Mucosa of gallbladder (tissue), 1 donor: ENCODE results near the gene TGM4. TPM values are rescaled to one million over a fixed set of nuclear protein-coding genes. Genes with fewer than 3 reads are reported as not detected.

Experiments used
- DNase-seq: peaks from one replicate; pipeline ENCODE4 v3.0.0-alpha.2; 2020; ENCODE audit warnings: low spot score
- total RNA-seq: library from RNA; stranded (reverse); gene quantifications from one replicate; pipeline ENCODE4 v1.2.1, GENCODE V29; 2021
- donor health status: DM: no; HTN: no; CAD: no.

TGM4 gene
- total RNA-seq, 1 donor from 2014 or later, result not detected

DNA sequence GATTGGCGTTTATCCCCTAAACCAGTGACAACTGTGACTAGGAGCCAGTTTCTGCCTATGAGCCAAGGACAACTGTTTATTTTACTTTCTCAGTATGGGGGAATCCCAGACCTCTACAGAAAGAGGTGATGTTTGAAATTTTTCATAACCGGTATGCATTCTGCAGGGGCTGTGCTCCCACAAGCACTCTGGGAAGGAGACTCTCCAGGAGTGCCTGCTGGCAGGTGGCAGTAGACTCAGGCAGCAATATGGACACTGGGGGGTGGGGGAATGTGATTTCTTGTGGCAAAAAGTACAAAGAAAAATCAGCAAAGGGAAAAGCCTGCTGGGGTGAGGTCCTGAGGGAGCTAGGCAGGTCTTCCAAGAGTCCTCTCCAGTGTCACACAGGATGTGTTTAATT, 5.9 kb downstream of the TGM4 start:
- no peak for DNase-seq

GRCh38 chr3:44883213-44883955, 9.0 kb downstream of the TGM4 start:
- no peak for DNase-seq

- DNase-seq, result no peak
Observed at GRCh38 chr3:44883999-44884431, 9.6 kb downstream of the TGM4 start.

- DNase-seq, result no peak
Observed at GRCh38 chr3:44885618-44886017, 11.2 kb downstream of the TGM4 start.

DNA sequence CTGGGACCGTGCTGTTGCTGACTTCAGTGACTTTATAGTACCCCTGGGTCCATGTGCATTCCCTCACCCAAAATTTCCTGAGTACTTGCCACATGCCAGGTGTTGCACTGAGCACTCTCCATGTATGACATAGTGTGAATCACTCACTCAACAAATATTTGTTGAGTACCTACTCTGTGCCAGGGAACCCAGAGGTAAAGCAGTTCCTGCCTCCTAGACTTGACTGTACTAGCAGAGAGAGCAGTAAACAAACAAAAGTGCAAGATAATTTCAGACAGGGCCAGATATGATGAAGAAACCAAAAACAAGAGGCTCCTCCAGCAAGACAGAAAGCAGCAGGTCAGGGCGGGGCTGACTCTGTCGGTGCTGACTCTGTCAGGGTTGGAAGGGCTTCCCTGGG, 12.2 kb downstream of the TGM4 start:
- no peak for DNase-seq

DNA sequence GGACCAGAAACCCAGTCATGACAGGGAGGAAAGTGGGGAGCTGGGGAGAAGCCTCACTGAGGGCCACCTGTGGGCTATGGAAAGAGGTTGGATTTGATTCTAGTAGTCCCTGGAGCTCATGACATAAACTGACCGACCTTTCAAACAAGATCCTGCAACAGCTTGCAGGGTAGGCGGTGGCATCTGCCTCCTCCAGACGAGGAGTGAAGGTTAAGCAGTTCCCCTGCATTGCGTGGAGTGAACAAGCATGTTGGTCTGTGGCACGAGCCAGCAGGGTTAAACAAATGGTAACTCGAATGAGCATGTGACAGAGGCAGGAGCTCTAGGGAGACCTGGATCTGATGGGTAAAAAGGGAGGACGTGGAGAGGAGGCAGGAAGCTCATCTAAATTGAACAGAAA, 12.7 kb downstream of the TGM4 start:
- DNase-seq, result no peak

- no peak for DNase-seq
Observed at GRCh38 chr3:44890258-44890657, 15.8 kb downstream of the TGM4 start.

DNA sequence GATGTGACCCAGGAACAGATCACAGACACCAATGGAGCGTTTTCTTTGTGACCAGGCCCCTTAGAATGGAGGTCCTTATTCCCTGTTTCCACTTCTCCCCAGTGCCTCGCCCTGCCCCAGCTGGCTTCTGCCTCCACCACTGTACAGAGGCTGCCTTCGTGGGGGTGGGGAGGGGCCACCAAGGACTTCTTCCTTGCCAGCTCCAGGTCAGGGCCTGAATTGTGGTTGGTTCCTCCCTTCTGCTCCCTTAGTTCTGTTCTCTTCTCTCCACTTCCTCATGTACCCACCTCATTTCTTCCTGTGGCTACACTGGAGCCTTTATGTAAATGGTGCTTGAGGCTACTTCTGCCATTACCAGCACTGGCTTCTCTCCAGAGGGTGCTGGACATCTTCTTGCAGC, 16.4 kb downstream of the TGM4 start:
- no peak for DNase-seq

- DNase-seq, result no peak
Observed at GRCh38 chr3:44892689-44893088, 18.3 kb downstream of the TGM4 start.

DNA sequence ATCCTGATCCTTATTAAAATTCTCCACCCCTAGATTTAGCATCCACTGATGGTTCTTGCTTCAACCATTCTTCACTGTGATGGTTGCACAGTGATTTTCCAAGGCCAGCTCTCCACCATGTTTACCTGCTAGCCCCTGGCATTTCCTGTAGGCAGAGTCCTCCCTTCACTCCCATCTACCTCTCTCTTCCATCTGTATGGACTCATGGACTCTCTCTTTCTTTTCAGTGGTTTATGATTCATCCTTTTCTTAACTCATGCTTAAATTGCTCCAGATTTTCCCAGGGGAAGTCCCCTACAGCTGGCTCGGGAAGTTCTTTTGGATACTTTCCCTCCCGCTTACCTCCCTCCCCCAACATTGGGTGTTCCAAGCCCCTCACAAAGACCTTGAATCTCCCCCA, 18.7 kb downstream of the TGM4 start:
- DNase-seq, result no peak

- DNase-seq, result no peak
Observed at GRCh38 chr3:44894485-44894884, 20.1 kb downstream of the TGM4 start.

- no peak for DNase-seq
Observed at GRCh38 chr3:44896440-44896839, 22.0 kb downstream of the TGM4 start.

DNA sequence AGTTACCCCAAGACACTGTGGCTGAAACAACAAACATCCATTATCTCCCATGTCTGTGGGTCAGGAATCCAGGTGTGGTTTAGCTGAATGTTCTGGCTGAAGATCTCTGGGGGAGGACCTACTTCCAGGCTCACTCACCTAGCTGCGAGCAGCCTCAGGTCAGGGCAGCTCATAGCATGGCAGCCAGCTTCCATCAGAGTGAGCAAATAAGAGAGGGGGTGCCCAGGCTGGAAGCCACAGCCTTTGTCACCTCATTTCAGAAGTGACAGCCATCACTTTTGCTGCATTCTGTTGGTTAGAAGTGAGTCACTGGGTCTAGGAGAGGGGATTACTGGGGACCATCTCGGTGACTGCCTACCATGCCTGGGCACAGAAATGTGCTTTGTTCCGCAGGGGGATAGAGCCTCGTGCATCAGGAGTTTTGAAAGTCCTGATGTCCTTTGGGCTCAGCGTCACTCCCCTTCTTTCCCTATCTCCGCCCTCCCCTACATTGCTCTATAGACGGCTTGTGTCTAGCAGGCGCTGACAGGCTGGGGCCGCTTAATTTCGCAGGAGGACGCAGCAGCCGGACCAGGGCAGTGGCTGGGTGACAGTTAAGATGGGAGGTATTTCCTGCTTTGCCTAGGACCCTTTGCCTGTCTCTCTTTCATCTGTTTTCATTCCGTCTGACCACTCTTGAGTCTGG, 25.4 kb downstream of the TGM4 start:
- DNase-seq, result no peak

DNA sequence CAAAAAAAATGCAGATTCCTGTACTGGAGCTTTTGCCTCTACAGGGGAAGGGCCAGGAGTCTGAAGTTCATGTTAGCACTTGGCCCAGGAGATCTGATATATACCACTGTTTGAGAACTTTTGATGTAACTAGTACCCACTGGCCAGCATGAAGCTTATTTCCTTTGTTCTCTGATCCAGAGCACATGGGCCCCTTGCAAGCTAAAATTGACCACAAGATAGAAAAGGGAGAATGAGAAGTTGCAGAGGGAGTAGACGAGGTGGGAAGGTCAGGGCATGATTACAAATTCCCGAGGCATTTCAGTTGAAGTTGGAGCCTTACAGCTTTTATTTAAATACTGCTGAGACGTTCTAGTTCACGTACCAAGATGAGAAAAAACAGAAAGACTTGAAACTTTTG, 28.2 kb downstream of the TGM4 start:
- DNase-seq, result no peak

DNA sequence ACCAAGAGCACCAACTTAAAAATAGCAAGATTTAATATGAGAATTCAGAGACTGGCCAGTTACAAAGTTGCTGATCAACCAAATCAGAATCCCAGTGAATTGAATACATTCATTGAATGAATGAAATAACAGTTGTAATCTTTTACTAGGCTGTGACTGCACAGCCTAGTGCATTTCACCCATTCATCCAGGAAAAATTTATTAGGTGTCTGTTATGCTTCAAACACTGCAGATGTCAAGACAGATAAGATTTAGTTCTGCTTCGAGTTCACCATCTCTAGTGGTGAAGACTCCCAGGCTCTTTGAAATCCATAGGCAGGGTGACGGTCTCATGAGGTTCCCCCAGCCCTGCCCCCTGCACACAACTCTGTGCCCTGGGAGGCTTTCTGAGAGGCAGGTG, 28.9 kb downstream of the TGM4 start:
- no peak for DNase-seq

DNA sequence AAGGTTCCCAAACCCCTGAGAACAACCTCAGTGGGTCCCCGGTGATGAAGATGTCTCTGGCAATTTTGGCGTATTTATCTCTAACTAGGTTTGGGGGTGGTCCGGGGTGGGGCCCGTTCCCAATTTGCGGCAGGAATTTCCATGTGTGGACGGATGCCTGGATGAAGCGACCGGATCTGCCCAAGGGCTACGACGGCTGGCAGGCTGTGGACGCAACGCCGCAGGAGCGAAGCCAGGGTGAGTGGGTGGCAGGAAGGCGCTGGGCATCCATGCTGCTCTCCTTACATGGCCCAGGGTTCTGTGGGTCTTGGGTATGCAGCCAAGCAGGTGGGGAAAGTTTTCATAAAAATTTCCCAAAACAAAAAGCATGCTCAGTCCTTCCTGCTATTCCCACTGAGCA, 29.3 kb downstream of the TGM4 start:
- DNase-seq, result no peak

GRCh38 chr3:44905446-44906157, 31.2 kb downstream of the TGM4 start:
- no peak for DNase-seq

DNA sequence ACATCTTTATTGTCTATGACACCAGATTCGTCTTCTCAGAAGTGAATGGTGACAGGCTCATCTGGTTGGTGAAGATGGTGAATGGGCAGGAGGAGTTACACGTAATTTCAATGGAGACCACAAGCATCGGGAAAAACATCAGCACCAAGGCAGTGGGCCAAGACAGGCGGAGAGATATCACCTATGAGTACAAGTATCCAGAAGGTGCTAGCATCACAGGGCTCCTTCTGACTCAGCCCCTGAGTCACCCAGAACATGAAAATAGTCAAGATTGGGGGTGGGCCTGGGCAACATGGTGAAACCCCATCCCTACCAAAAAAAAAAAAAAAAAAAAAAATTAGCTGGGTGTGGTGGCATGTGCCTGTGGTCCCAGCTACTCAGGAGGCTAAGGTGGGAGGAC, 32.6 kb downstream of the TGM4 start:
- no peak for DNase-seq

DNA sequence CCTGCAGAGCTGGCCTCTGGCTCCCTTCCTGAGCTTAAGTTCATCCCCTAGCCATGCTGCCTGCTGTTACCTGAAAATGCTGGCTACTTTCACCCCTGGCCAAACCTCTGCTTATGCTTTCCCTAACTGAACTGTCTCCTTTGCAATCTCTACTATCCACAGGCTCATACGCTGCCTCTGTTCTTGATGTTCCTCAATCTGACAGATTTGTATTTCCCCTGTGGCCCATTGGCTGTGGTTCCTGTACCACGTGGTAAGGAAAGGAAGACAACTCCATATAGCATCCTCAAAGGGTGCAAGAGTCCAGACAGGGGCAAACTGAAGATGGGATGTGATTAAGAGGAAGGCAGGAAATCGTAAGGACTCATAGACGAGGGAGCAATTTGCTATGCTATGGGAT, 33.2 kb downstream of the TGM4 start:
- DNase-seq, result no peak

- no peak for DNase-seq
Observed at GRCh38 chr3:44909063-44909462, 34.7 kb downstream of the TGM4 start.

DNA sequence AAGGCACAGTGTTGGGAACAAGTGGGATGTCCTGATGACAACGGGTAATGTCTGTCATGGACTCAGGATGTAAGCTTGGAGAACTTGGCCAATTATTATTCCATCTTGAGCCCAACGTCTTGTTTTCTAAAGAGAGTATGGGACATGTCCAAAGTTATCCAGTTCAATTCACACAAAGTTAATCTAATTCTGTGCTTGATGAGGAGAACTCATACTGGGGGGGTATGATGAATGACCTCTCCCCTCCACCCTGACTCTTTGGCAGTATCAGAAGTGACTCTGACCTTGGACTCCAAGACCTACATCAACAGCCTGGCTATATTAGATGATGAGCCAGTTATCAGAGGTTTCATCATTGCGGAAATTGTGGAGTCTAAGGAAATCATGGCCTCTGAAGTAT, 36.3 kb downstream of the TGM4 start:
- no peak for DNase-seq

- peak; percentile 64 for DNase-seq
Observed at GRCh38 chr3:44913868-44914468, 39.6 kb downstream of the TGM4 start.

GRCh38 chr3:44914936-44915335, 40.5 kb downstream of the TGM4 start:
- DNase-seq, result no peak
